Keratinocyte (primary cell): ENCODE data around the gene CASZ1.

Source experiments
- EZH2 ChIP-seq: IDR thresholded peaks from one replicate; pipeline ENCODE4 v1.6.1; 2012; ENCODE audit warnings: inconsistent platforms, mild to moderate bottlenecking, low read length, moderate library complexity
- TF ChIP-seq, protein P1 (sequence below), 3 experiments: IDR thresholded peaks in 1 of 3; conservative IDR thresholded peaks in 1 of 3; optimal IDR thresholded peaks in 1 of 3; 2 replicates in 2 of 3; 3 replicates in 1 of 3; pipeline versions ENCODE3 to v1.5.1; 2011; ENCODE audit warnings: low read length in 3 of 3, mild to moderate bottlenecking in 3 of 3, moderate library complexity in 2 of 3, control low read depth in 1 of 3, inconsistent platforms in 1 of 3; ENCODE audit not compliant: insufficient read depth in 2 of 3; ENCODE audit errors: extremely low read depth in 1 of 3

DNA sequence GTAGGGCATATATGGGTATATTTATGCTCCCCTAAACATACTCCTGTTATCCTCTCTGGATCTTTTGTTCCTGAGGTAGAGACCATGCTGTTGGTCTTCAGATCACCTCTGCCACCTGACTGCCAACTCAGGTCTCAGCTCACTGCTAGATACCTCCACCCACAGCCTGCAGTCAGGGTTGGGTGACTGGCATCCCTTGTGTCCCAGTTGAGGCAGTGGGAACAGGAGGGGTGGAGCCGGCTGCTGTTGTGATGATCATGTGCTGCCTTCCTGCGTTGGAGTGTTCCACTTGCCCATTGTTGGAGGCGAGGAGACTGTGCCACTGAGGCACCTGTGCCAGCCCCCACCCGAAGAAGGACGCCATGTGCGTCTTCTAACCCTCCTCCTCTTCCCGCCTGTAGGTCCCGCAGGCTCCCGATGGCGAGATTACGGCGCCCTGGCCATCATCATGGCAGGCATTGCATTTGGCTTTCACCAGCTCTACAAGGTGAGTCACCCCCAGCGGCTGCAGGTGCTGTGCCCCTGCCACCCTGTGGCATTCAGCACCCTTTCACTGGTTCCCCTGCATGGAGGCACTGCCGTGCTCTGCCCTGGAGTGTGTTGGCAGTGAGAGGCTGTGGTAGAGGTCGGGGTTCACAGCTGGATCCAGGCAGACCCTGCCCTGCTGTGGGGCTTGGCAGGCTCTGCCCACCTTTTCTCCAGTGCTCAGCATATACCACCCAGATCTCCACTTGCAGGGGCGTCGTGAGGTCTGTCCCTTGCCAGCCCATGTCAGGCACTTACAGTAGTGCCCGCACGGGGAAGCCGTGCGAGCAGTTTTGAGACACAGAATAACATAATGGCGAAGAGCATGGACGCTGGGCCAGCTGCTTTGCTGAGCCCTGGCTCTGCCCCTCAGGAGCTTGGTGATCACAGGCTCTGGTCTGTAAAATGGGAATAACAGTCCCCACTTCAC, 178.2 kb downstream of the CASZ1 start:
- TF ChIP-seq, protein P1, sequence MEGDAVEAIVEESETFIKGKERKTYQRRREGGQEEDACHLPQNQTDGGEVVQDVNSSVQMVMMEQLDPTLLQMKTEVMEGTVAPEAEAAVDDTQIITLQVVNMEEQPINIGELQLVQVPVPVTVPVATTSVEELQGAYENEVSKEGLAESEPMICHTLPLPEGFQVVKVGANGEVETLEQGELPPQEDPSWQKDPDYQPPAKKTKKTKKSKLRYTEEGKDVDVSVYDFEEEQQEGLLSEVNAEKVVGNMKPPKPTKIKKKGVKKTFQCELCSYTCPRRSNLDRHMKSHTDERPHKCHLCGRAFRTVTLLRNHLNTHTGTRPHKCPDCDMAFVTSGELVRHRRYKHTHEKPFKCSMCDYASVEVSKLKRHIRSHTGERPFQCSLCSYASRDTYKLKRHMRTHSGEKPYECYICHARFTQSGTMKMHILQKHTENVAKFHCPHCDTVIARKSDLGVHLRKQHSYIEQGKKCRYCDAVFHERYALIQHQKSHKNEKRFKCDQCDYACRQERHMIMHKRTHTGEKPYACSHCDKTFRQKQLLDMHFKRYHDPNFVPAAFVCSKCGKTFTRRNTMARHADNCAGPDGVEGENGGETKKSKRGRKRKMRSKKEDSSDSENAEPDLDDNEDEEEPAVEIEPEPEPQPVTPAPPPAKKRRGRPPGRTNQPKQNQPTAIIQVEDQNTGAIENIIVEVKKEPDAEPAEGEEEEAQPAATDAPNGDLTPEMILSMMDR (optimal IDR thresholded peaks at IDR 0.05 in 1 of 3, IDR thresholded peaks at IDR 0.05 in 1 of 3, conservative IDR thresholded peaks at IDR 0.05 in 1 of 3; ENCODE audit: extremely low read depth in 1 of 3, insufficient read depth in 2 of 3, low read length in 3 of 3) = no peak
- TF ChIP-seq EZH2 = no peak
